Limb (tissue), 2 donors: ENCODE data around the gene TNFAIP8.

Source experiments
- DNase-seq, 2 donors: peaks; one replicate each; pipeline ENCODE4 v3.0.0-alpha.2; 2016; ENCODE audit errors: extremely low spot score in 2 of 2

TNFAIP8 gene

GRCh38 chr5:119355685-119356611 is at the start of gene TNFAIP8:
TSS of gene TNFAIP8 (plus strand) at chr5:119356019. CDS start at chr5:119356091, 72 bp downstream.
- DNase-seq = peak; percentile 54 to 77

GRCh38 chr5:119307170-119307569 is 48.6 kb upstream of the TNFAIP8 start:
- DNase-seq = no peak

- no peak for DNase-seq
Observed at GRCh38 chr5:119309326-119309725, 46.5 kb upstream of the TNFAIP8 start.

- no peak for DNase-seq
Observed at GRCh38 chr5:119311688-119312087, 44.1 kb upstream of the TNFAIP8 start.

- DNase-seq = no peak
Observed at GRCh38 chr5:119312403-119312802, 43.4 kb upstream of the TNFAIP8 start.

- DNase-seq = no peak
Observed at GRCh38 chr5:119313197-119313596, 42.6 kb upstream of the TNFAIP8 start.

GRCh38 chr5:119313658-119314605 is 41.9 kb upstream of the TNFAIP8 start:
- DNase-seq = no peak

GRCh38 chr5:119315516-119315949 is 40.3 kb upstream of the TNFAIP8 start:
- DNase-seq = no peak

- no peak for DNase-seq
Observed at GRCh38 chr5:119316086-119316485, 39.7 kb upstream of the TNFAIP8 start.

- no peak for DNase-seq
Observed at GRCh38 chr5:119316906-119317305, 38.9 kb upstream of the TNFAIP8 start.

GRCh38 chr5:119318256-119318894 is 37.4 kb upstream of the TNFAIP8 start:
- DNase-seq = no peak

GRCh38 chr5:119319401-119319800 is 36.4 kb upstream of the TNFAIP8 start:
- DNase-seq = no peak

GRCh38 chr5:119319890-119320289 is 35.9 kb upstream of the TNFAIP8 start:
- no peak for DNase-seq

GRCh38 chr5:119321569-119322311 is 34.1 kb upstream of the TNFAIP8 start:
- DNase-seq = no peak

- no peak for DNase-seq
Observed at GRCh38 chr5:119322312-119322947, 33.4 kb upstream of the TNFAIP8 start.

- no peak for DNase-seq
Observed at GRCh38 chr5:119322948-119323537, 32.8 kb upstream of the TNFAIP8 start.

- no peak for DNase-seq
Observed at GRCh38 chr5:119323601-119324000, 32.2 kb upstream of the TNFAIP8 start.

- DNase-seq = no peak
Observed at GRCh38 chr5:119324842-119325241, 31.0 kb upstream of the TNFAIP8 start.

- DNase-seq = no peak
Observed at GRCh38 chr5:119327018-119327417, 28.8 kb upstream of the TNFAIP8 start.
